CD4-positive, alpha-beta T cell treated with Interleukin-4 for 4 hours (primary cell): Measurements from ENCODE around the gene RAVER1.
"Not testable (repeated sequence)": the region's sequence is repeated elsewhere in the genome, so short reads cannot be mapped to it uniquely, and the experiment has no call there.

Experiments
- DNase-seq: peaks from one replicate; pipeline ENCODE4 v3.0.0-alpha.2; 2020

RAVER1 gene

DNA sequence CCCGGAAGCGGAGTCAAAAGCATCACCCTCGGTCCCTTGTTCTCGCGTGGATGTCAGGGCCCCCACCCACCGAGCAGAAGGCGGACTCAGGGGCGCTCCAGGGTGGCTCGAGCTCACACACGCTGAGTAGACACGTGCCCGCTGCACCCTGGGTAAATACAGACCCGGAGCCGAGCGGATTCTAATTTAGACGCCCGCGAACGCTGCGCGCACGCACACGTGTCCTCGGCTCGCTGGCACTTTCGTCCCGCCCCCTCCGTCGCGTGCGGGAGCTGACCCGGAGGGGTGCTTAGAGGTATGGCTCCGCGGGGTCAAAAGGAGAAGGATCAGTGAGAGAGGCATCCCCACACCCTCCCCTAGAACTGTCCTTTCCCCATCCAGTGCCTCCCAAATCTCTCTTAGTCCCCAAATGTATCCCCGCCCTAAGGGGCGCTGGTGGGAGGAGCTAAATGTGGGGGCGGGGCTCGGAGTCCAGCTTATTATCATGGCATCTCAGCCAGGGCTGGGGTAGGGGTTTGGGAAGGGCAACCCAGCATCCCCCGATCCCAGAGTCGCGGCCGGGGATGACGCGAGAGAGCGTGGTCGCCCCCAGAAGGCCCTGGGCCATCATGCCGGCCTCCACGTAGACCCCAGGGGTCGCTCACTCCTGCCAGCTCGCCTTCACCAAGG lies 44.0 kb downstream of the RAVER1 start:
- peak; percentile 43 for DNase-seq

DNA sequence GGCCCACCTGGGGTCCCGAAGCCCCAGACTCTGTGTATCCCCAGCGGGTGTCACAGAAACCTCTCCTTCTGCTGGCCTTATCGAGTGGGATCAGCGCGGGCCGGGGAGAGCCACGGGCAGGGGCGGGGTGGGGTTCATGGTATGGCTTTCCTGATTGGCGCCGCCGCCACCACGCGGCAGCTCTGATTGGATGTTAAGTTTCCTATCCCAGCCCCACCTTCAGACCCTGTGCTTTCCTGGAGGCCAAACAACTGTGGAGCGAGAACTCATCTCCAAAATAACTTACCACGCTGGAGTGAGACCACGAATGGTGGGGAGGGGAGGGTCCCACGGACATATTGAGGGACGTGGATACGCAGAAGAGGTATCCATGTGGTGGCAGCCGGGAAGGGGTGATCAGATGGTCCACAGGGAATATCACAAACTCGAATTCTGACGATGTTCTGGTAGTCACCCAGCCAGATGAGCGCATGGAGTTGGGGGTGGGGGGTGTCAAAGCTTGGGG lies 44.6 kb downstream of the RAVER1 start:
- no peak for DNase-seq

DNA sequence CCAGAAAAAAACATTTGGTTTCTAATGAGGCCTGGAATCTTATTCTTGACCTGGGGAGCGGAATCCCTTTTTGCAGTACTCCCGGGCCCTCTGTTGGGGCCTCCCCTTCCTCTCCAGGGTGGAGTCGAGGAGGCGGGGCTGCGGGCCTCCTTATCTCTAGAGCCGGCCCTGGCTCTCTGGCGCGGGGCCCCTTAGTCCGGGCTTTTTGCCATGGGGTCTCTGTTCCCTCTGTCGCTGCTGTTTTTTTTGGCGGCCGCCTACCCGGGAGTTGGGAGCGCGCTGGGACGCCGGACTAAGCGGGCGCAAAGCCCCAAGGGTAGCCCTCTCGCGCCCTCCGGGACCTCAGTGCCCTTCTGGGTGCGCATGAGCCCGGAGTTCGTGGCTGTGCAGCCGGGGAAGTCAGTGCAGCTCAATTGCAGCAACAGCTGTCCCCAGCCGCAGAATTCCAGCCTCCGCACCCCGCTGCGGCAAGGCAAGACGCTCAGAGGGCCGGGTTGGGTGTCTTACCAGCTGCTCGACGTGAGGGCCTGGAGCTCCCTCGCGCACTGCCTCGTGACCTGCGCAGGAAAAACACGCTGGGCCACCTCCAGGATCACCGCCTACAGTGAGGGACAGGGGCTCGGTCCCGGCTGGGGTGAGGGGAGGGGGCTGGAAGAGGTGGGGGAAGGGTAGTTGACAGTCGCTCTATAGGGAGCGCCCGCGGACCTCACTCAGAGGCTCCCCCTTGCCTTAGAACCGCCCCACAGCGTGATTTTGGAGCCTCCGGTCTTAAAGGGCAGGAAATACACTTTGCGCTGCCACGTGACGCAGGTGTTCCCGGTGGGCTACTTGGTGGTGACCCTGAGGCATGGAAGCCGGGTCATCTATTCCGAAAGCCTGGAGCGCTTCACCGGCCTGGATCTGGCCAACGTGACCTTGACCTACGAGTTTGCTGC lies 46.3 kb downstream of the RAVER1 start, which contains the start of gene ICAM4:
Gene ICAM4, plus strand, starts transcription at position 153 of the 935 bp plus-strand sequence. Its CDS starts 58 bp downstream, at position 211.
- no peak for DNase-seq

DNA sequence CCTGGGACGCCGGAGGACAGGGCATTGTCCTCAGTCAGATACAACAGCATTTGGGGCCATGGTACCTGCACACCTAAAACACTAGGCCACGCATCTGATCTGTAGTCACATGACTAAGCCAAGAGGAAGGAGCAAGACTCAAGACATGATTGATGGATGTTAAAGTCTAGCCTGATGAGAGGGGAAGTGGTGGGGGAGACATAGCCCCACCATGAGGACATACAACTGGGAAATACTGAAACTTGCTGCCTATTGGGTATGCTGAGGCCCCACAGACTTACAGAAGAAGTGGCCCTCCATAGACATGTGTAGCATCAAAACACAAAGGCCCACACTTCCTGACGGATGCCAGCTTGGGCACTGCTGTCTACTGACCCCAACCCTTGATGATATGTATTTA lies 47.9 kb downstream of the RAVER1 start:
- no peak for DNase-seq

DNA sequence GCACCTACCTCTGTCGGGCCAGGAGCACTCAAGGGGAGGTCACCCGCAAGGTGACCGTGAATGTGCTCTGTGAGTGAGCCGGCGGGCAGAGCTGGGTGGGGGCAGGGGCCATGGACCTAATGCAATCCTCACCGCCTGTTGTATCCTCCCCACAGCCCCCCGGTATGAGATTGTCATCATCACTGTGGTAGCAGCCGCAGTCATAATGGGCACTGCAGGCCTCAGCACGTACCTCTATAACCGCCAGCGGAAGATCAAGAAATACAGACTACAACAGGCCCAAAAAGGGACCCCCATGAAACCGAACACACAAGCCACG lies 48.4 kb downstream of the RAVER1 start:
- no peak for DNase-seq

DNA sequence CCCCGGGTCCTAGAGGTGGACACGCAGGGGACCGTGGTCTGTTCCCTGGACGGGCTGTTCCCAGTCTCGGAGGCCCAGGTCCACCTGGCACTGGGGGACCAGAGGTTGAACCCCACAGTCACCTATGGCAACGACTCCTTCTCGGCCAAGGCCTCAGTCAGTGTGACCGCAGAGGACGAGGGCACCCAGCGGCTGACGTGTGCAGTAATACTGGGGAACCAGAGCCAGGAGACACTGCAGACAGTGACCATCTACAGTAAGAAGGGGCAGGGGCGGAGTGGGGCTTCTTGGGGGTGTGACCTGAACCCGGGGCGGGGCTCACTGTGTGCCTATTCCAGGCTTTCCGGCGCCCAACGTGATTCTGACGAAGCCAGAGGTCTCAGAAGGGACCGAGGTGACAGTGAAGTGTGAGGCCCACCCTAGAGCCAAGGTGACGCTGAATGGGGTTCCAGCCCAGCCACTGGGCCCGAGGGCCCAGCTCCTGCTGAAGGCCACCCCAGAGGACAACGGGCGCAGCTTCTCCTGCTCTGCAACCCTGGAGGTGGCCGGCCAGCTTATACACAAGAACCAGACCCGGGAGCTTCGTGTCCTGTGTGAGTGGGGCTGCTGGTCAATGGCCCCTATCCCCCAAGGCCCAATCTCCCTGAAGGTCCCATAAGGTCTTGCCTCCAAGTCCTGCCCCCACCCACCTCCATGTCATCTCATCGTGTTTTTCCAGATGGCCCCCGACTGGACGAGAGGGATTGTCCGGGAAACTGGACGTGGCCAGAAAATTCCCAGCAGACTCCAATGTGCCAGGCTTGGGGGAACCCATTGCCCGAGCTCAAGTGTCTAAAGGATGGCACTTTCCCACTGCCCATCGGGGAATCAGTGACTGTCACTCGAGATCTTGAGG lies 49.0 kb downstream of the RAVER1 start:
- no peak for DNase-seq

DNA sequence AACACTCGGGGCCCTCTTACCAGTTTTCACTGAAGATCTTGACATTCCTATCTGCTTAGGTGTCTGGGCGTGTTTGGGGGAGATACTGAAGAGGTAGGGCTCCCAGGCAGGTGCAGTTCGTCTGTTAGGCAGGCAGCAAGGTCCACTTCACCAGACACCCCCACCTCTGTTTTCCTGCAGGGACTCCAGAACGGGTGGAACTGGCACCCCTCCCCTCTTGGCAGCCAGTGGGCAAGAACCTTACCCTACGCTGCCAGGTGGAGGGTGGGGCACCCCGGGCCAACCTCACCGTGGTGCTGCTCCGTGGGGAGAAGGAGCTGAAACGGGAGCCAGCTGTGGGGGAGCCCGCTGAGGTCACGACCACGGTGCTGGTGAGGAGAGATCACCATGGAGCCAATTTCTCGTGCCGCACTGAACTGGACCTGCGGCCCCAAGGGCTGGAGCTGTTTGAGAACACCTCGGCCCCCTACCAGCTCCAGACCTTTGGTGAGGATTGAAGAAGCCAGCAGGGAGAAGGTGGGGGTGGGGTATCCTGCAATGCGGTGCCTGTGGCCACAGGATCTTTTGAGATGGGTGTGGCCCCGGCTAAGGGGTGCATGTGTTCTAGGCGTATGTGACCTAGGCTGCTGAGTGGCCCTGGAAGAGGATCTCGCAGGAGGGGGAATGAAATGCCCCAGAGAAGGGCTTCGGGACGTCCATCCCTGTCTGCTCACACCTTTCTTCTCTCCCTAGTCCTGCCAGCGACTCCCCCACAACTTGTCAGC lies 49.8 kb downstream of the RAVER1 start:
- no peak for DNase-seq

DNA sequence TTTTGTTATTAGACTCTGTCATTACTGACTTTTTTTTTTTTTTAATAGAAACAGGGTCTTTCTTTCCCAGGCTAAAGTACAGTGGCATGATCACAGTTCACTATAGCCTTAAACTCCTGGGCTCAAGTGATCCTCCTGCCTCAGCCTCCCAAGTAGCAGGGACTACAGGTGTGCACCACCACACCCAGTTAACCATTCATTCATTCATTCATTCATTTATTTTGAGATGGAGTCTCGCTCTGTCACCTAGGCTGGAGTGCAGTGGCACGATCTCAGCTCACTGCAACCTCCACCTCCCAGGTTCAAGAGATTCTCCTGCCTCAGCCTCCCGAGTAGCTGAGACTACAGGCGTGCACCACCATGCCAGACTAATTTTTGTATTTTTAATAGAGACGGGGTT lies 51.3 kb downstream of the RAVER1 start:
- DNase-seq = not testable (repeated sequence)

DNA sequence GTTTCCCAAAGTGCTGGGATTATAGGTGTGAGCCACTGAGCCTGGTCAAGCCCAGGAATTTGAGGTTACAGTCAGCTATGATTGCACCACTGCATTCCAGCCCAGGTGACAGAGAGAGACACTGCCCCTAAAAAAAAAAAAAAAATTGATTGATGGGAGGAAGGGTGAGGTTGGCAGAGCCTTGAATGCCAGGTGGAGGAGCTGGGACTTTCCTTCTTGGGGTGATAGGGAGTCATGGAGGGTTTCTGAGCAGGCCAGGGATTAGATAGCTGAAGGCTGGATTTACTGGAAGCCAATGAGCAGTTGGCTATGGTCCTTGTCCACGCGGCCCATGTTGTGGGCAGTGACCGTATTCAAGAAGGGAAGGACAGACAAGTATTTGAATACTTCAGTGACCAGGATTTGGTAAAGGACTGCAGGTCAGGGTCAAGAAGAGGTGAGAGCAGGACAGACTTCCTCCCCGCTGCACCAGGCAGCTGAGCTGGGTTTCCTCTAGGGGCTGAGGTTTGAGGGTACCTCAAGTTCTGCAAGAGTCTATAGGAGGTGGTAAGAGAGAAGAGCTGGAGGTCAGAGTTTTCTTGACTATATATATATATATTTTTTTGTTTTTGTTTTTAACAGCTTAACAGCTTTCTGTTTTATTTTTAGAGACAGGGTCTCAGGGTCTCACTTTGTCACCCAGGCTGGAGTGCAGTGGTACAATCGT lies 53.4 kb downstream of the RAVER1 start:
- DNase-seq = no peak

DNA sequence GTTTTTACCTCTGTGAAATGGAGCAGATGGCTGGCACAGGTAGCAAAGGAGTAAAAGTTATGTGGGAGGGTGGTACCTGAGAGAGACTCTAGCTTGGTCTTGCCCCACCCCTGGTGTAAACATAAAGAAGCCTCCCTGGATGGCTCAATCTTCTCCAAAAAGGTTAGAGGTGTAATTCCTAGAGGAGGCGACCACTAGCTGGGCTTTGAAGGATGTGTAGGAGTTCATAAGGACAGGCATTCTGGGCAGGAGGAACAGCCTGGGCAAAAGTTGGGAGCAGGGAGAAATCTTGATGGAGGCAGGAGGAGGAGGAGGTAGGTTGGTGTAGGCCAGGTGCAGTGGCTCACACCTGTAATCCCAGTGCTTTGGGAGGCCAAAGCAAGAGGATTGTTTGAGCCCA lies 54.4 kb downstream of the RAVER1 start:
- DNase-seq = no peak

DNA sequence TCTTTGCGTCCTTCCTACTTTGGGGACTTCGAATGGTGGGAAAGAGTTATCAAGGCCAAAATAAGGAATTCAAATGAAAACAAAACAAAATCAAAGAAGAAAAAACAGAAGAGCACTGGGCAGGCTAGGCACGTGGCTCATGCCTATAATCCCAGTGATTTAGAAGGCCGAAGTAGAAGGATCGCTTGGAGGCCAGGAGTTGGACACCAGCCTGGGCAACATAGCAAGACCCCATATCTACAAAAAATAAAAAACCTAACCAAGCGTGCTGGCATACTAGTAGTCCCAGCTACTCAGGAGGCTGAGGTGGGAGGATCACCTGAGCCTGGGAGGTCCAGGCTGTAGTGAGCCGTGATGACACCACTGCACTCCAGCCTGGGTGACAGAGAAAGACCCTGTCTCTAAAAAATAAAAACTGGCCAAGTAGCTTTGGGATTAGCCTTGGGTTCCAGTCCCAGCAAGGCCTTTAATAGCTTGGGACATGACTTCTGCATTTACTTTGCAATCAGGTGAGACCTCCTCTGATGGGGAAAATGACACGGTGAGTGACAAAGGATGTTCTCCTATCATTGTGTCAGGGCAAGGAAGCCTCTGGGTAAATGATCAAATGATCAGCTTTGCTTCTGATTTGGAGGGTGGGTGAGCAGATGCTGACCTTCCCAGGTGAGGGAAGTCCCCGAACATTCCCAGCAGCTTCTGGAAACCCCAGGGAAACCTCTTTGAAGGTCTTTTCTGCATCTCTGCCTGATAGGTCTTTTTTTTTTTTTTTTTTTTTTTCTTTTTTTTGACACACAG lies 55.3 kb downstream of the RAVER1 start:
- DNase-seq = no peak

DNA sequence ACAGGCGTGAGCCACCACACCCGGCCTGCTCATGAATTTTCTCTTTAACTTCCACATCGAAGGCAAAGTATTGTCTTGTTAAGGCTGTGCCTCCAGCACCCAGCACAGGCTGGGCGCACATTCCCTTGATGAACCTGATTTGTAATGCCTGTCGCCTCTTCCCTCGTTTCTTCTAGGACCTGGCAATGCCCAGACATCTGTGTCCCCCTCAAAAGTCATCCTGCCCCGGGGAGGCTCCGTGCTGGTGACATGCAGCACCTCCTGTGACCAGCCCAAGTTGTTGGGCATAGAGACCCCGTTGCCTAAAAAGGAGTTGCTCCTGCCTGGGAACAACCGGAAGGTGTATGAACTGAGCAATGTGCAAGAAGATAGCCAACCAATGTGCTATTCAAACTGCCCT lies 58.7 kb downstream of the RAVER1 start:
- DNase-seq = no peak

DNA sequence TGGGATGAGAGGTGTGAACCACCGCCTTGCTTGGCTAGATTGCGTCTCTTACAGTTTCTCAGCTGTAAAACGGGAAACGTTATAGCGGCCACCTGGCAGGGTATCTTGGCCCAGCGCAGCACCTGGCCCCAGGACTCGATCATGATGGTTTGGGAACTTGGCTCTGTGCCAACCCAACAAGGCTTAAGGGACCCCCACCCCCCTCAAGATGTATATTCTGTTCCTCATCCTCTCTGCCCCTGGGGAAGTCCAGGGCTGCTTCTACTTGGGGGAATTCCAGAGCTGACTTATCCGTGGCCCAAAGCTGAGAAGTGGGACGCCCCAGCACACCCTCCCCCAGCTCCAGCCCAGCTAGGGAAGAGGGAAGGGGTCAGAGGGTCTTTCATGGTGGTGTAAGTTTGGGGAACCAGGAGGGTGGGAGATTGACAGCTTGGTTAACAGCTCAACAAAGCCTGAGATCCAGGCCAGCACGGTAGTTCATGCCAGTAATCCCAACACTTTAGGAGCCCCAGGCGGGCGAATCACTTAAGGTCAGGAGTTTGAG lies 61.7 kb downstream of the RAVER1 start:
- peak; percentile 68 for DNase-seq

DNA sequence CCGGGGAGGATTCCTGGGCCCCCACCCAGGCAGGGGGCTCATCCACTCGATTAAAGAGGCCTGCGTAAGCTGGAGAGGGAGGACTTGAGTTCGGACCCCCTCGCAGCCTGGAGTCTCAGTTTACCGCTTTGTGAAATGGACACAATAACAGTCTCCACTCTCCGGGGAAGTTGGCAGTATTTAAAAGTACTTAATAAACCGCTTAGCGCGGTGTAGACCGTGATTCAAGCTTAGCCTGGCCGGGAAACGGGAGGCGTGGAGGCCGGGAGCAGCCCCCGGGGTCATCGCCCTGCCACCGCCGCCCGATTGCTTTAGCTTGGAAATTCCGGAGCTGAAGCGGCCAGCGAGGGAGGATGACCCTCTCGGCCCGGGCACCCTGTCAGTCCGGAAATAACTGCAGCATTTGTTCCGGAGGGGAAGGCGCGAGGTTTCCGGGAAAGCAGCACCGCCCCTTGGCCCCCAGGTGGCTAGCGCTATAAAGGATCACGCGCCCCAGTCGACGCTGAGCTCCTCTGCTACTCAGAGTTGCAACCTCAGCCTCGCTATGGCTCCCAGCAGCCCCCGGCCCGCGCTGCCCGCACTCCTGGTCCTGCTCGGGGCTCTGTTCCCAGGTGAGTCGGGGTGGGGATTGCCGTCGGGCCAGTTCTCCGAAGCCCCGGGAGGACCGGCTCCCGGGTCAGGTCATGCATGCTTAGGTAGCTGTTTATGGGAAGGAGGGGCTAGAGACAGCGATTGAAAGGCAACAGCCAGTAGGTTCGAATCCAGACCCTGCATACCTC lies 62.5 kb downstream of the RAVER1 start, which contains the start of gene ICAM1:
Gene ICAM1, plus strand, starts transcription at position 505 of the 779 bp plus-strand sequence. Its CDS starts 40 bp downstream, at position 545.
- DNase-seq = peak; percentile 71

DNA sequence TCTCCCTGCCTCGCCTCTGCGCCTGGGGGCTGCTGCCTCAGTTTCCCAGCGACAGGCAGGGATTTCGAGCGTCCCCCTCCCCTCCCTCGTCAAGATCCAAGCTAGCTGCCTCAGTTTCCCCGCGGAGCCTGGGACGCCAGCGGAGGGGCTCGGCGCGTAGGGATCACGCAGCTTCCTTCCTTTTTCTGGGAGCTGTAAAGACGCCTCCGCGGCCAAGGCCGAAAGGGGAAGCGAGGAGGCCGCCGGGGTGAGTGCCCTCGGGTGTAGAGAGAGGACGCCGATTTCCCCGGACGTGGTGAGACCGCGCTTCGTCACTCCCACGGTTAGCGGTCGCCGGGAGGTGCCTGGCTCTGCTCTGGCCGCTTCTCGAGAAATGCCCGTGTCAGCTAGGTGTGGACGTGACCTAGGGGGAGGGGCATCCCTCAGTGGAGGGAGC lies 63.1 kb downstream of the RAVER1 start:
- peak; percentile 81 for DNase-seq

DNA sequence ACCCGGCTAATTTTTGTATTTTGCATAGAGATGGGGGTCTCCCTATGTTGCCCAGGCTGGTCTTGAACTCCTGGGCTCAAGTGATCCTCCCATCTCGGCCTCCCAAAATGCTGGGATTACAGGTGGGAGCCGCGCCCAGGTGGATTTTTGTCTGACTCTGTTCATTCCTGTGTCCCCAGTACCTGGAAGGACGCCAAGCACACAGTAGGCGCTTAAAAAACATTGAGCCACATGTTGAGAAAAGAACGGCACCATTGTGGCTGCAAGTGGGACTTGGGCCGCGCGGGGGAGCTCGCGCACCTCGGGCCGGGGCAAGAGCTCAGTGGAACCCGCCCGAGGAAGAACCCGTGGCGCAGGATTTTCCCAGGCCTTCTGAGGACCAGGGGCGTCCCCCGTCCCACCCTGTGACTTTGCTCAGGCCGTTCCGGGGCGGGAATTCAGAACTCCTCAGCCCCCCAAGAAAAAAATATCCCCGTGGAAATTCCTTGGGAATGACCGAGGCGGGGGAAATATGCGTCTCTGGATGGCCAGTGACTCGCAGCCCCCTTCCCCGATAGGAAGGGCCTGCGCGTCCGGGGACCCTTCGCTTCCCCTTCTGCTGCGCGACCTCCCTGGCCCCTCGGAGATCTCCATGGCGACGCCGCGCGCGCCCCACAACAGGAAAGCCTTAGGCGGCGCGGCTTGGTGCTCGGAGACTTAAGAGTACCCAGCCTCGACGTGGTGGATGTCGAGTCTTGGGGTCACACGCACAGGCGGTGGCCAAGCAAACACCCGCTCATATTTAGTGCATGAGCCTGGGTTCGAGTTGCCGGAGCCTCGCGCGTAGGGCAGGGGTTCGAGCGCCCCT lies 63.8 kb downstream of the RAVER1 start:
- peak; percentile 83 for DNase-seq

DNA sequence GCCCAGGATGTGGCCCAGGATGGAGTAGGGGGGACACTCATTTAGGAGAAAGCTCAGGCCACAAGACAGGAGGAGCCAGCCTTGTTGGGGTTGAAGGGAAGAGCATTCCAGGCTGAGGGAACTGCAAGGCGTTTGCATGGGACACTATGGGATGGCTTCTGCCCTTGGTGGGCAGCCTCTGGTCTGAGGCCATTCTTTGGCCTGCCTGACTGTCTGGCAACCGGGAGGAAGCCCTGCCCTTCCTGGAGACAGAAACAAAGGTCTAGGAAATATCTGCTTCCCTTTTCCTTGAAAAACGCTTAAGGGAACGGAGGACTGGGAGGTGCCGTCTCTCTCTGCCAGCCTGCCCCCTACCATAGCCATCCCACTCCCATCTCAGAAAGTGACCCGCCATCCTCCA lies 65.3 kb downstream of the RAVER1 start:
- no peak for DNase-seq

DNA sequence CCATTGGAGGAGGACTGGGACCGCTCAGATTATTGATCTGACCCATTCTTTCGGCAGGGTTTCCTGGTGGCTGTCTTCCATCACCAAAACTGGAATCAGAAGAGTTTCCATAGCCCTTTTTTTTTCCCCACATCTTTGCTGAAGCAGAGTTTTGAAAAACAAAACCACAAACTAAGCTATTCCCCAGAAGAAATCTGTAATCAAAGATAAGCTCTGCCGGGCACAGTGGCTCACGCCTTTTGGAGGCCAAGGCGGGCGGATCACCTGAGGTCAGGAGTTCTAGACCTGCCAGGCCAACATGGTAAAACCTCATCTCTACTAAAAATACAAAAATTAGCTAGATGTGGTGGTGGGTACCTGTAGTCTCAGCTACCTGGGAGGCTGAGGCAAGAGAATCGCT lies 66.6 kb downstream of the RAVER1 start:
- DNase-seq = no peak
